Panc1 (cell line): Measurements from ENCODE around the gene TNRC6B. TPM values are rescaled to one million over a fixed set of nuclear protein-coding genes. Genes with fewer than 3 reads are reported as not detected.

Experiments
- ATAC-seq: fragments of 200-7000 bp; cut with Tn5 transposase; 2 replicates; pipeline ENCODE4 v1.9.1; 2020; ENCODE audit warnings: mild to moderate bottlenecking, moderate library complexity
- BruUV-seq: library from RNA; stranded (reverse); fragments of 400-500 nt; replicated peaks from 2 replicates; lab custom pipeline; 2021; lab: Mats Ljungman, UMichigan
- CTCF ChIA-PET: fragments of 300-600 bp; sonication (Branson Sonifier 250); formaldehyde crosslinking; loops from one replicate; lab custom pipeline; 2022; ENCODE audit warnings: antibody characterized with exemption; lab: Charles Lee
- POLR2A ChIA-PET: fragments of 300-600 bp; sonication (Branson Sonifier 250); formaldehyde crosslinking; loops from one replicate; lab custom pipeline; 2022; ENCODE audit warnings: antibody characterized with exemption; lab: Charles Lee
- DNase-seq: peaks from one replicate; pipeline ENCODE4 v3.0.0-alpha.2; 2010; ENCODE audit warnings: low read depth, low spot score
- H3K27ac ChIP-seq: 2 replicates; pipeline ENCODE4 v1.5.1; 2011; ENCODE audit warnings: mild to moderate bottlenecking, low read length, inconsistent platforms
- H3K27me3 ChIP-seq: fragments of 200-500 bp; sonication (Bioruptor generic); 2 replicates; pipeline ENCODE4 v1.6.0; 2014; ENCODE audit warnings: low read length, inconsistent platforms; ENCODE audit not compliant: control insufficient read depth, insufficient read depth
- H3K36me3 ChIP-seq: fragments of 200-500 bp; sonication (Bioruptor generic); 2 replicates; pipeline ENCODE4 v1.5.1; 2014; ENCODE audit warnings: inconsistent platforms, mild to moderate bottlenecking, low read length, moderate library complexity; ENCODE audit not compliant: control insufficient read depth, insufficient read depth
- H3K4me1 ChIP-seq: 2 replicates; pipeline ENCODE4 v1.5.1; 2011; ENCODE audit warnings: inconsistent platforms, mild to moderate bottlenecking, low read length, moderate library complexity; ENCODE audit not compliant: control insufficient read depth, insufficient read depth
- H3K4me3 ChIP-seq, 2 experiments: 2 replicates each; pipeline ENCODE4 v1.5.1; 2011 to 2012; ENCODE audit warnings: low read depth in 2 of 2, low read length in 2 of 2, mild to moderate bottlenecking in 2 of 2, inconsistent platforms in 1 of 2, moderate library complexity in 1 of 2
- H3K9me3 ChIP-seq: fragments of 200-500 bp; sonication (Bioruptor generic); 2 replicates; pipeline ENCODE4 v1.5.1; 2014; ENCODE audit warnings: low read depth, mild to moderate bottlenecking, inconsistent platforms, low read length, moderate library complexity; ENCODE audit not compliant: control insufficient read depth, insufficient read depth
- POLR2AphosphoS5 ChIP-seq: IDR thresholded peaks from 2 replicates; pipeline ENCODE4 v1.6.1; 2012; ENCODE audit warnings: mild to moderate bottlenecking, low read depth, low read length, moderate library complexity
- SIN3A ChIP-seq: IDR thresholded peaks from 2 replicates; pipeline ENCODE4 v1.6.1; 2012; ENCODE audit warnings: low read depth, mild to moderate bottlenecking, low read length, moderate library complexity, borderline replicate concordance; ENCODE audit not compliant: insufficient read depth
- TCF7L2 ChIP-seq: IDR thresholded peaks from 2 replicates; pipeline ENCODE4 v1.6.1; 2011; ENCODE audit warnings: mild to moderate bottlenecking, low read depth, low read length, inconsistent platforms
- in situ Hi-C: cut with HindIII; loops from 2 replicates; pipeline ENCODE4 v1.10.0; 2016; ENCODE audit warnings: low sequenced_read_pairs, low pct_unique_long_range_greater_than_20kb
- intact Hi-C: fragments of 100-400 bp; cut with micrococcal nuclease; formaldehyde crosslinking; loops from one replicate; pipeline ENCODE4 v1.10.0; 2022; ENCODE audit not compliant: unreplicated experiment
- total RNA-seq: library from RNA; stranded (reverse); gene quantifications from one replicate; pipeline ENCODE4 v1.2.1, GENCODE V29; 2021; ENCODE audit not compliant: unreplicated experiment
- TF ChIP-seq, protein P1 (sequence below), 2 experiments: IDR thresholded peaks; 2 replicates each; pipeline ENCODE4 v1.6.1; 2011 to 2012; ENCODE audit warnings: low read depth in 2 of 2, control low read depth in 1 of 2, low read length in 1 of 2, mild to moderate bottlenecking in 1 of 2, moderate library complexity in 1 of 2; ENCODE audit not compliant: insufficient read depth in 1 of 2
- TF ChIP-seq, protein P2 (sequence below): fragments of 450-650 bp; IDR thresholded peaks from 2 replicates; pipeline ENCODE4 v1.5.1; 2017; ENCODE audit warnings: mild to moderate bottlenecking

TNRC6B gene
- total RNA-seq, 1 experiment from 2014 or later, result 30.7 TPM

DNA sequence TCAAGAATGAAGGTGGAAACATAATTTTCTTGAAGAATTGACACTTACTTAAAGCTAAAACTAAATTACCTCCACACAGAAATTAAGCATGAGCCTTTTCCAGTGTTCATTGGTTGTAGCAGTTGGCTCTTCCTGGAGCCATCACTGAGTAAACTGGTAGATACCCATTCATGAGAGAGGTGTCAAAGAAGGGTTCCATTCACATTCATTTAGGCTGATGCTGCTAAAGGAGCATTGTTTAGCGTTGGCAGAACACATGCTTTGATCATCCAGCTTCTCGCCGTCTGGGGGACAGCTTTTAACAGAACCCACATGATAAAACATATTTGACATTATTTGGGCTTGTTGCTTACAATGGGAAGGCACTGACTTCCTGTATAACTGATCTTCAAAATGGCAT is 71.6 kb downstream of the TNRC6B start:
- Histone ChIP-seq H3K27ac (no peak overlapping the region), H3K36me3 (no peaks in the 10 kb centered on the region; the same call in 1 of the 2 replicates), H3K4me1 (no peaks in the 10 kb centered on the region), H3K27me3 (no peaks in the 10 kb centered on the region), H3K4me3 (no peak overlapping the region), H3K9me3 (no peaks in the 10 kb centered on the region)
- TF ChIP-seq POLR2AphosphoS5 (no peak), TCF7L2 (no peak), SIN3A (no peak)
- TF ChIP-seq, protein P1, sequence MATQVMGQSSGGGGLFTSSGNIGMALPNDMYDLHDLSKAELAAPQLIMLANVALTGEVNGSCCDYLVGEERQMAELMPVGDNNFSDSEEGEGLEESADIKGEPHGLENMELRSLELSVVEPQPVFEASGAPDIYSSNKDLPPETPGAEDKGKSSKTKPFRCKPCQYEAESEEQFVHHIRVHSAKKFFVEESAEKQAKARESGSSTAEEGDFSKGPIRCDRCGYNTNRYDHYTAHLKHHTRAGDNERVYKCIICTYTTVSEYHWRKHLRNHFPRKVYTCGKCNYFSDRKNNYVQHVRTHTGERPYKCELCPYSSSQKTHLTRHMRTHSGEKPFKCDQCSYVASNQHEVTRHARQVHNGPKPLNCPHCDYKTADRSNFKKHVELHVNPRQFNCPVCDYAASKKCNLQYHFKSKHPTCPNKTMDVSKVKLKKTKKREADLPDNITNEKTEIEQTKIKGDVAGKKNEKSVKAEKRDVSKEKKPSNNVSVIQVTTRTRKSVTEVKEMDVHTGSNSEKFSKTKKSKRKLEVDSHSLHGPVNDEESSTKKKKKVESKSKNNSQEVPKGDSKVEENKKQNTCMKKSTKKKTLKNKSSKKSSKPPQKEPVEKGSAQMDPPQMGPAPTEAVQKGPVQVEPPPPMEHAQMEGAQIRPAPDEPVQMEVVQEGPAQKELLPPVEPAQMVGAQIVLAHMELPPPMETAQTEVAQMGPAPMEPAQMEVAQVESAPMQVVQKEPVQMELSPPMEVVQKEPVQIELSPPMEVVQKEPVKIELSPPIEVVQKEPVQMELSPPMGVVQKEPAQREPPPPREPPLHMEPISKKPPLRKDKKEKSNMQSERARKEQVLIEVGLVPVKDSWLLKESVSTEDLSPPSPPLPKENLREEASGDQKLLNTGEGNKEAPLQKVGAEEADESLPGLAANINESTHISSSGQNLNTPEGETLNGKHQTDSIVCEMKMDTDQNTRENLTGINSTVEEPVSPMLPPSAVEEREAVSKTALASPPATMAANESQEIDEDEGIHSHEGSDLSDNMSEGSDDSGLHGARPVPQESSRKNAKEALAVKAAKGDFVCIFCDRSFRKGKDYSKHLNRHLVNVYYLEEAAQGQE (IDR thresholded peaks at IDR 0.05; ENCODE audit: insufficient read depth in 1 of 2, low read depth in 2 of 2, low read length in 1 of 2), result no peak
- TF ChIP-seq, protein P2, sequence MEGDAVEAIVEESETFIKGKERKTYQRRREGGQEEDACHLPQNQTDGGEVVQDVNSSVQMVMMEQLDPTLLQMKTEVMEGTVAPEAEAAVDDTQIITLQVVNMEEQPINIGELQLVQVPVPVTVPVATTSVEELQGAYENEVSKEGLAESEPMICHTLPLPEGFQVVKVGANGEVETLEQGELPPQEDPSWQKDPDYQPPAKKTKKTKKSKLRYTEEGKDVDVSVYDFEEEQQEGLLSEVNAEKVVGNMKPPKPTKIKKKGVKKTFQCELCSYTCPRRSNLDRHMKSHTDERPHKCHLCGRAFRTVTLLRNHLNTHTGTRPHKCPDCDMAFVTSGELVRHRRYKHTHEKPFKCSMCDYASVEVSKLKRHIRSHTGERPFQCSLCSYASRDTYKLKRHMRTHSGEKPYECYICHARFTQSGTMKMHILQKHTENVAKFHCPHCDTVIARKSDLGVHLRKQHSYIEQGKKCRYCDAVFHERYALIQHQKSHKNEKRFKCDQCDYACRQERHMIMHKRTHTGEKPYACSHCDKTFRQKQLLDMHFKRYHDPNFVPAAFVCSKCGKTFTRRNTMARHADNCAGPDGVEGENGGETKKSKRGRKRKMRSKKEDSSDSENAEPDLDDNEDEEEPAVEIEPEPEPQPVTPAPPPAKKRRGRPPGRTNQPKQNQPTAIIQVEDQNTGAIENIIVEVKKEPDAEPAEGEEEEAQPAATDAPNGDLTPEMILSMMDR, result no peak
- ChIA-PET CTCF (no interaction called here), POLR2A (no interaction called here)
- ATAC-seq, result no peak
- no peak for DNase-seq
- in situ Hi-C loops (no loop called here), intact Hi-C loops (no loop called here)
- no TSS peak for BruUV-seq

DNA sequence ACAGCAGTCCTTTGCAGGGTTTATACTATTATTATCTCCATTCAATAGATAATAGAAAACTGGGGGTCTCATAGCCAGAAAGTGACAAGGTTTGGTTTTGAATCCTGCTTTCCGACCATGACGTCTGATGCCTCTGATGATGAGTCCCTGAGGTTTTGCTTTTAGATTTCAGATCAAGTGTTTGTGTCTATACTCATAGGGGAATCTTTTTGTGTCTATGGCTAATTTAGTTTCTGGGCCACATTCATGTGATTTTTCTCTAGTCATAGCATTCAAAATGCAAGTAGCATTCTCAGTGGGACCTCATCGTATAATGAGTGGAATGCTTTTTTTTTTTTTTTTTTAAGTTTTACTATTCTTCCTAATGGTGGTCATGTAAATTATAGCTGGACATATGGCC is 72.9 kb downstream of the TNRC6B start:
- Histone ChIP-seq H3K36me3 (no peaks in the 10 kb centered on the region; the same call in 1 of the 2 replicates), H3K27me3 (no peaks in the 10 kb centered on the region), H3K4me1 (no peaks in the 10 kb centered on the region), H3K27ac (no peak overlapping the region), H3K4me3 (no peak overlapping the region), H3K9me3 (no peaks in the 10 kb centered on the region)
- in situ Hi-C loops, result no loop called here
- intact Hi-C loops, result no loop called here
- ATAC-seq (no peak), DNase-seq (no peak)
- ChIA-PET CTCF (no interaction called here), POLR2A (no interaction called here)
- TF ChIP-seq, protein P1 (IDR thresholded peaks at IDR 0.05; ENCODE audit: insufficient read depth in 1 of 2, low read depth in 2 of 2, low read length in 1 of 2), result no peak
- no peak for TF ChIP-seq POLR2AphosphoS5
- BruUV-seq, result no TSS peak
